ENCODE results near the gene PLOD2. TPM values are rescaled to one million over a fixed set of nuclear protein-coding genes. Genes with fewer than 3 reads are reported as not detected.

Gene PLOD2
- total and polyA plus RNA-seq, 2 of the 4 experiments (the other 2 are of a cell fraction), result 84.0 to 117 TPM

DNA sequence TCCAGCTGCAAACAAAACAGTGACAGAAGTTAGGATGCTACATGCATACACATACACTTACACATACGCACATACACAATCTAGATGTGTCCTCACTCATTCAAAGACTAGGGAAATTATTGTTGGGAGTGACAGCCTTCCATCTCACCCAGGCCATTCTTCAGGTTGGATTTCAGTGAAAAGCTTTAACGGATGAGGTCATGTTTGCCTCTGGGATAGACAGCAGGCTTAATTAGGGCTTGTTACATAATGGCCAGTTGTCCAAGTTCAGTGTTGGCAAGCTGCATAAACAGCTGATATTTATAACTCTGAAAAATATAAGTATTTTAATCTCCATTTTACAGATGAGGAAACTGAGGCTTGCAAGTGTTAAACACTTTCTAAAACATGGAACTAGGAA, 35.8 kb upstream of the PLOD2 start:
- no peak overlapping the region for H3K4ac ChIP-seq (ENCODE audit: low read depth, low read length)
- H3K4me2 ChIP-seq (ENCODE audit: low read depth, low read length), result no peak overlapping the region
- H3K4me1 ChIP-seq (ENCODE audit: control insufficient read depth, insufficient read depth, low read length), result no peaks in the 10 kb centered on the region
- H3K23ac ChIP-seq (ENCODE audit: low read depth, low read length), result no peak overlapping the region
- H4K20me1 ChIP-seq (ENCODE audit: insufficient read depth, low read length), result no peaks in the 10 kb centered on the region
- ATAC-seq (ENCODE audit: low read depth) (no peak), DNase-seq (no peak)
- H2BK20ac ChIP-seq (ENCODE audit: low read depth, low read length), result no peak overlapping the region
- no peak overlapping the region for H4K91ac ChIP-seq (ENCODE audit: insufficient read depth, low read depth, low read length)
- no peak overlapping the region for H2BK5ac ChIP-seq (ENCODE audit: low read depth, low read length, poor library complexity, severe bottlenecking)
- H2AK9ac ChIP-seq (replicated peaks; ENCODE audit: low read depth, low read length, poor library complexity), result no peak overlapping the region
- no peak overlapping the region for H4K5ac ChIP-seq (ENCODE audit: low read depth, low read length)
- no peak overlapping the region for H3K9ac ChIP-seq (ENCODE audit: low read depth, low read length)
- no peak overlapping the region for H4K8ac ChIP-seq (ENCODE audit: low read depth in 2 of 2, low read length in 2 of 2)
- in situ Hi-C loops (cut with MboI; ENCODE audit: low sequenced_read_pairs) (no loop called here), dilution Hi-C loops (cut with HindIII; ENCODE audit: low sequenced_read_pairs, unreplicated experiment) (no loop called here), intact Hi-C loops (cut with micrococcal nuclease) (no loop called here)
- no peak overlapping the region for H3K14ac ChIP-seq (replicated peaks; ENCODE audit: low read depth, low read length)
- H2AFZ ChIP-seq (replicated peaks; ENCODE audit: low read length, poor library complexity), result no peak overlapping the region
- no peaks in the 10 kb centered on the region for H3K9me3 ChIP-seq (ENCODE audit: control insufficient read depth, insufficient read depth, low read length)
- no peaks in the 10 kb centered on the region for H3K27me3 ChIP-seq (ENCODE audit: control insufficient read depth, insufficient read depth, low read length)
- no peak overlapping the region for H3K18ac ChIP-seq (ENCODE audit: low read depth, low read length)
- no peaks in the 10 kb centered on the region for H3K36me3 ChIP-seq (ENCODE audit: control insufficient read depth, insufficient read depth, low read length)
- ChIA-PET POLR2A (ENCODE audit: unreplicated experiment) (no interaction called here), CTCF (interaction anchor here (0.6 kb wide), 1 partner anchor 152 kb away, joined by 3 read pairs; no protein-coding TSS in a partner anchor)
- no peak overlapping the region for H2BK15ac ChIP-seq (ENCODE audit: low read depth, low read length)
- no CpG with 5 or more reads among the region's 2 CpGs for WGBS, 2 experiments (ENCODE audit: extremely low coverage in 2 of 2, insufficient read length in 1 of 2)
- no peak overlapping the region for H3K56ac ChIP-seq (ENCODE audit: extremely low read depth, insufficient read depth, low read length)
- H3K9me1 ChIP-seq (ENCODE audit: insufficient read depth, low read length), result no peaks in the 10 kb centered on the region
- H3K27ac ChIP-seq (ENCODE audit: insufficient read depth, low read length), result no peak overlapping the region
- BruUV-seq (replicated peaks), result no TSS peak
- H2AK5ac ChIP-seq (ENCODE audit: low read depth, low read length), result no peak overlapping the region
- H2BK120ac ChIP-seq (ENCODE audit: low read depth, low read length), result no peak overlapping the region
- TF ChIP-seq MXI1 (IDR thresholded peaks at IDR 0.05; ENCODE audit: borderline replicate concordance, low read depth, low read length), result no peak
- H3K4me3 ChIP-seq (ENCODE audit: insufficient read depth, low read depth, low read length), result no peak overlapping the region
- no peaks in the 10 kb centered on the region for H3K79me1 ChIP-seq (ENCODE audit: low read depth in 1 of 2, low read length in 2 of 2)

Measured in IMR-90 (cell line).